ENCODE results near the gene CCL26. TPM values are rescaled to one million over a fixed set of nuclear protein-coding genes. Genes with fewer than 3 reads are reported as not detected.
"Not testable (repeated sequence)": the region's sequence is repeated elsewhere in the genome, so short reads cannot be mapped to it uniquely, and the experiment has no call there.

The CCL26 gene
- total and polyA plus RNA-seq, 10 of the 15 experiments (the other 5 are each of a cell fraction or from before 2014, with no cell fraction given) = not detected

GRCh38 chr7:75780647-75781273 lies 8.7 kb upstream of the CCL26 start:
- H3K4me2 ChIP-seq (ENCODE audit: control insufficient read depth, insufficient read depth); H3K27ac ChIP-seq (ENCODE audit: control insufficient read depth, insufficient read depth); H3K9me3 ChIP-seq (replicated peaks; ENCODE audit: control insufficient read depth, insufficient read depth, low read length); ATAC-seq; H3K79me2 ChIP-seq (ENCODE audit: control insufficient read depth, insufficient read depth, low read length); H3K27me3 ChIP-seq (replicated peaks in 1 of 2; ENCODE audit: control insufficient read depth in 2 of 2, insufficient read depth in 2 of 2, low read length in 1 of 2); CTCF ChIA-PET; H3K36me3 ChIP-seq (ENCODE audit: control insufficient read depth in 2 of 2, insufficient read depth in 2 of 2, low read length in 1 of 2); H2AFZ ChIP-seq (ENCODE audit: control insufficient read depth, low read depth, low read length); POLR2A ChIA-PET; intact Hi-C loops (cut with micrococcal nuclease; ENCODE audit: unreplicated experiment); FAIRE-seq; DNase-seq (ENCODE audit: low read depth, low spot score); BruUV-seq (replicated peaks); H3K4me3 ChIP-seq; H3K4me1 ChIP-seq (ENCODE audit: control insufficient read depth, insufficient read depth, low read length); H3K9ac ChIP-seq (ENCODE audit: control insufficient read depth, insufficient read depth, low read length); in situ Hi-C loops (cut with MboI); SMC1A ChIA-PET (ENCODE audit: uncharacterized antibody, unreplicated experiment); RAD21 ChIA-PET (ENCODE audit: unreplicated experiment); H4K20me1 ChIP-seq (ENCODE audit: control insufficient read depth, insufficient read depth): not testable (repeated sequence)
- 61% methylated on average over 14 of the region's 14 CpGs for WGBS (ENCODE audit: insufficient coverage, insufficient replicate concordance, low lambda C conversion rate, missing lambda C conversion rate)

- WGBS (ENCODE audit: insufficient coverage, insufficient replicate concordance, low lambda C conversion rate, missing lambda C conversion rate) = 89% methylated on average over 11 of the region's 11 CpGs
- H3K36me3 ChIP-seq (ENCODE audit: control insufficient read depth in 2 of 2, insufficient read depth in 2 of 2, low read length in 1 of 2); DNase-seq (ENCODE audit: low read depth, low spot score); H3K27me3 ChIP-seq (replicated peaks in 1 of 2; ENCODE audit: control insufficient read depth in 2 of 2, insufficient read depth in 2 of 2, low read length in 1 of 2); H3K9me3 ChIP-seq (replicated peaks; ENCODE audit: control insufficient read depth, insufficient read depth, low read length); SMC1A ChIA-PET (ENCODE audit: uncharacterized antibody, unreplicated experiment); ATAC-seq; H3K4me2 ChIP-seq (ENCODE audit: control insufficient read depth, insufficient read depth); POLR2A ChIA-PET; H2AFZ ChIP-seq (ENCODE audit: control insufficient read depth, low read depth, low read length); H3K4me3 ChIP-seq; H3K27ac ChIP-seq (ENCODE audit: control insufficient read depth, insufficient read depth); FAIRE-seq; BruUV-seq (replicated peaks); CTCF ChIA-PET; H3K79me2 ChIP-seq (ENCODE audit: control insufficient read depth, insufficient read depth, low read length); H3K4me1 ChIP-seq (ENCODE audit: control insufficient read depth, insufficient read depth, low read length); in situ Hi-C loops (cut with MboI); RAD21 ChIA-PET (ENCODE audit: unreplicated experiment); H3K9ac ChIP-seq (ENCODE audit: control insufficient read depth, insufficient read depth, low read length); H4K20me1 ChIP-seq (ENCODE audit: control insufficient read depth, insufficient read depth): not testable (repeated sequence)
- intact Hi-C loops (cut with micrococcal nuclease; ENCODE audit: unreplicated experiment) = loop anchor here (10.0 kb wide), 1 partner anchor 235 kb away; no protein-coding TSS in a partner anchor
These were observed 7.5 kb upstream of the CCL26 start for GRCh38 chr7:75779516-75779915.

GRCh38 chr7:75779035-75779434 lies 7.0 kb upstream of the CCL26 start:
- H3K4me3 ChIP-seq; CTCF ChIA-PET; H3K9me3 ChIP-seq (replicated peaks; ENCODE audit: control insufficient read depth, insufficient read depth, low read length); H3K27me3 ChIP-seq (replicated peaks in 1 of 2; ENCODE audit: control insufficient read depth in 2 of 2, insufficient read depth in 2 of 2, low read length in 1 of 2); FAIRE-seq; DNase-seq (ENCODE audit: low read depth, low spot score); in situ Hi-C loops (cut with MboI); H3K79me2 ChIP-seq (ENCODE audit: control insufficient read depth, insufficient read depth, low read length); H4K20me1 ChIP-seq (ENCODE audit: control insufficient read depth, insufficient read depth); POLR2A ChIA-PET; SMC1A ChIA-PET (ENCODE audit: uncharacterized antibody, unreplicated experiment); H3K27ac ChIP-seq (ENCODE audit: control insufficient read depth, insufficient read depth); BruUV-seq (replicated peaks); ATAC-seq; H3K36me3 ChIP-seq (ENCODE audit: control insufficient read depth in 2 of 2, insufficient read depth in 2 of 2, low read length in 1 of 2); H3K4me1 ChIP-seq (ENCODE audit: control insufficient read depth, insufficient read depth, low read length); H3K9ac ChIP-seq (ENCODE audit: control insufficient read depth, insufficient read depth, low read length); H2AFZ ChIP-seq (ENCODE audit: control insufficient read depth, low read depth, low read length); H3K4me2 ChIP-seq (ENCODE audit: control insufficient read depth, insufficient read depth): not testable (repeated sequence)
- 69% methylated on average over 11 of the region's 11 CpGs for WGBS (ENCODE audit: insufficient coverage, insufficient replicate concordance, low lambda C conversion rate, missing lambda C conversion rate)
- RAD21 ChIA-PET (ENCODE audit: unreplicated experiment) = interaction anchor here (0.7 kb wide), 1 partner anchor 171 kb away, joined by 3 read pairs; no protein-coding TSS in a partner anchor
- intact Hi-C loops (cut with micrococcal nuclease; ENCODE audit: unreplicated experiment) = loop anchor here (10.0 kb wide), 1 partner anchor 236 kb away; no protein-coding TSS in a partner anchor

Measured in GM12878 (cell line).